HL-60 (cell line): ENCODE data around the gene CD14.
"Not testable (repeated sequence)": the region's sequence is repeated elsewhere in the genome, so short reads cannot be mapped to it uniquely, and the experiment has no call there.

Source experiments
- DNase-seq, 2 experiments: peaks; one replicate each; pipeline ENCODE4 v3.0.0-alpha.2; 2010 to 2020; ENCODE audit warnings: low read depth in 1 of 2, low spot score in 1 of 2
- H3K27ac ChIP-seq: fragments of 250-450 bp; sonication (Bioruptor Pico); replicated peaks from 2 replicates; pipeline ENCODE4 v1.5.1; 2020; ENCODE audit warnings: mild to moderate bottlenecking, moderate library complexity
- H3K27me3 ChIP-seq: fragments of 250-450 bp; sonication (Bioruptor Pico); 2 replicates; pipeline ENCODE4 v1.5.1; 2021; ENCODE audit warnings: mild to moderate bottlenecking, moderate library complexity; ENCODE audit not compliant: insufficient read depth, poor library complexity, severe bottlenecking
- H3K4me3 ChIP-seq: replicated peaks from 2 replicates; pipeline ENCODE4 v1.5.1; 2011; ENCODE audit warnings: mild to moderate bottlenecking, control low read depth, low read length; ENCODE audit not compliant: insufficient read depth
- CTCF ChIP-seq: IDR thresholded peaks from one replicate; pipeline ENCODE4 v1.5.1; 2011; ENCODE audit warnings: low read length, control low read depth, inconsistent platforms; ENCODE audit not compliant: insufficient read depth
- GABPA ChIP-seq: IDR thresholded peaks from 2 replicates; pipeline ENCODE4 v1.6.1; 2012; ENCODE audit warnings: low read depth
- POLR2AphosphoS5 ChIP-seq: IDR thresholded peaks from 2 replicates; pipeline ENCODE4 v1.6.1; 2012; ENCODE audit warnings: low read depth
- REST ChIP-seq: IDR thresholded peaks from 2 replicates; pipeline ENCODE4 v1.6.1; 2012; ENCODE audit warnings: low read depth; ENCODE audit not compliant: insufficient replicate concordance
- SPI1 ChIP-seq: IDR thresholded peaks from 2 replicates; pipeline ENCODE4 v1.6.1; 2012; ENCODE audit warnings: low read depth, mild to moderate bottlenecking, borderline replicate concordance

CD14 gene

GRCh38 chr5:140603734-140604133, 29.2 kb downstream of the CD14 start:
- Histone ChIP-seq H3K27ac (peak overlapping the region; percentile 46), H3K4me3 (no peak overlapping the region)

GRCh38 chr5:140603446-140603698, 29.6 kb downstream of the CD14 start:
- not testable (repeated sequence) for H3K27me3 ChIP-seq, DNase-seq, H3K4me3 ChIP-seq
- peak overlapping the region; percentile 46 for H3K27ac ChIP-seq

More at GRCh38 chr5:140603734-140604133, 29.2 kb downstream of the CD14 start:
- H3K27me3 ChIP-seq, result no peaks in the 10 kb centered on the region
- DNase-seq, result peak in 1 of 2 experiments; percentile 15
- TF ChIP-seq SPI1 (peak; percentile 95), CTCF (no peak), GABPA (no peak)

- peak in 1 of 2 experiments; percentile 64 for DNase-seq
- Histone ChIP-seq H3K4me3 (no peak overlapping the region), H3K27me3 (no peaks in the 10 kb centered on the region), H3K27ac (peak overlapping the region; percentile 60)
- no peak for TF ChIP-seq SPI1
- no peak for TF ChIP-seq CTCF
- no peak for TF ChIP-seq GABPA
- TF ChIP-seq REST, result no peak
- no peak for TF ChIP-seq POLR2AphosphoS5
These were observed 30.8 kb downstream of the CD14 start for GRCh38 chr5:140602147-140602546.

GRCh38 chr5:140600096-140600495, 32.9 kb downstream of the CD14 start:
- H3K27ac ChIP-seq, result no peak overlapping the region
- no peaks in the 10 kb centered on the region for H3K27me3 ChIP-seq
- no peak for DNase-seq
- H3K4me3 ChIP-seq, result no peak overlapping the region
- TF ChIP-seq POLR2AphosphoS5, result no peak
- TF ChIP-seq CTCF, result no peak
- TF ChIP-seq REST, result no peak
- no peak for TF ChIP-seq GABPA
- no peak for TF ChIP-seq SPI1

- Histone ChIP-seq H3K27ac (no peak overlapping the region), H3K4me3 (no peak overlapping the region), H3K27me3 (no peaks in the 10 kb centered on the region)
- TF ChIP-seq CTCF (no peak), REST (no peak), SPI1 (no peak), POLR2AphosphoS5 (no peak), GABPA (no peak)
- DNase-seq, result no peak
These were observed 34.1 kb downstream of the CD14 start for GRCh38 chr5:140598836-140599235.
